Measurements from ENCODE around the gene LCE1D. TPM values are rescaled to one million over a fixed set of nuclear protein-coding genes. Genes with fewer than 3 reads are reported as not detected.

Gene LCE1D
- total RNA-seq, 2 donors from 2014 or later: not detected

- Mint-ChIP-seq H3K4me3 (no peak within 1 kb of the TSS), H3K4me1 (no peaks in the 10 kb centered on the region), H3K36me3 (ENCODE audit: low read depth) (no peaks in the 10 kb centered on the region), H3K27ac (no peak within 1 kb of the TSS), H3K27me3 (peaks cover 36% of the 10 kb centered on the region)
- ATAC-seq: no peak
- H3K9me3 ChIP-seq (ENCODE audit: control insufficient read depth, low read length, poor library complexity, severe bottlenecking): no peaks in the 10 kb centered on the region
- no peak for DNase-seq
These were observed 46.0 kb downstream of the LCE1D start, which contains the start of gene LCE6A for GRCh38 chr1:152842556-152842955. Gene LCE6A, plus strand, starts transcription at chr1:152842856. Its CDS starts 665 bp downstream, at chr1:152843521.

Other genes with a start within 250 kb of the LCE1D start
- gene LCE3E, start 229.9 kb upstream of the LCE1D start, total RNA-seq: not detected
- not detected for gene LCE3D, start 216.2 kb upstream of the LCE1D start, total RNA-seq
- not detected for gene LCE3C, start 196.5 kb upstream of the LCE1D start, total RNA-seq
- not detected for gene LCE3B, start 182.9 kb upstream of the LCE1D start, total RNA-seq
- not detected for gene LCE3A, start 173.6 kb upstream of the LCE1D start, total RNA-seq
- gene LCE2D, start 133.3 kb upstream of the LCE1D start, total RNA-seq: not detected
- gene LCE2C, start 121.4 kb upstream of the LCE1D start, total RNA-seq: not detected
- not detected for gene LCE2B, start 110.6 kb upstream of the LCE1D start, total RNA-seq
- not detected for gene LCE2A, start 98.4 kb upstream of the LCE1D start, total RNA-seq
- not detected for gene LCE4A, start 88.6 kb upstream of the LCE1D start, total RNA-seq
- gene KPRP, start 38.7 kb upstream of the LCE1D start, total RNA-seq: not detected
- not detected for gene LCE1F, start 21.6 kb upstream of the LCE1D start, total RNA-seq
- gene LCE1E, start 10.5 kb upstream of the LCE1D start, total RNA-seq: not detected
- not detected for gene LCE1C, start 9.9 kb downstream of the LCE1D start, total RNA-seq
- gene LCE1B, start 15.2 kb downstream of the LCE1D start, total RNA-seq: not detected
- gene LCE1A, start 30.8 kb downstream of the LCE1D start, total RNA-seq: not detected
- not detected for gene LCE6A, start 46.1 kb downstream of the LCE1D start, total RNA-seq
- not detected for gene LCE7A, start 63.3 kb downstream of the LCE1D start, total RNA-seq
- not detected for gene SMCP, start 81.6 kb downstream of the LCE1D start, total RNA-seq
- gene IVL, start 111.8 kb downstream of the LCE1D start, total RNA-seq: not detected
- not detected for gene SPRR5, start 150.5 kb downstream of the LCE1D start, total RNA-seq
- gene SPRR4, start 173.9 kb downstream of the LCE1D start, total RNA-seq: not detected
- gene SPRR1A, start 187.4 kb downstream of the LCE1D start, total RNA-seq: not detected
- not detected for gene SPRR3, start 205.0 kb downstream of the LCE1D start, total RNA-seq
- gene SPRR1B, start 234.5 kb downstream of the LCE1D start, total RNA-seq: not detected
- not detected for gene SPRR2D, start 244.4 kb downstream of the LCE1D start, total RNA-seq

All from T-helper 17 cell (primary cell).